Measurements from ENCODE around the gene PLA2G4A. TPM values are rescaled to one million over a fixed set of nuclear protein-coding genes. Genes with fewer than 3 reads are reported as not detected.

PLA2G4A gene
- total RNA-seq, 2 donors from 2014 or later = 5.8 to 8.2 TPM

- no peaks in the 10 kb centered on the region for H3K4me1 ChIP-seq
- H3K27me3 ChIP-seq = peaks cover 0 to 4% of the 10 kb centered on the region in 2 donors
- no peak overlapping the region for H3K4me3 ChIP-seq
- no peak for TF ChIP-seq CTCF (IDR thresholded peaks at IDR 0.05)
- no peaks in the 10 kb centered on the region for H3K9me3 ChIP-seq
- H3K36me3 ChIP-seq = no peaks in the 10 kb centered on the region
- DNase-seq (ENCODE audit: low spot score) = no peak
- H3K27ac ChIP-seq = no peak overlapping the region
Observed at GRCh38 chr1:187013582-187014200, 184.9 kb downstream of the PLA2G4A start.

- H3K36me3 ChIP-seq = no peaks in the 10 kb centered on the region
- DNase-seq (ENCODE audit: low spot score) = no peak
- no peaks in the 10 kb centered on the region for H3K4me1 ChIP-seq
- TF ChIP-seq CTCF (IDR thresholded peaks at IDR 0.05) = no peak
- no peaks in the 10 kb centered on the region for H3K27me3 ChIP-seq
- H3K4me3 ChIP-seq = no peak overlapping the region
- no peak overlapping the region for H3K27ac ChIP-seq
- H3K9me3 ChIP-seq = no peaks in the 10 kb centered on the region
Observed at GRCh38 chr1:187018291-187018690, 189.5 kb downstream of the PLA2G4A start.

GRCh38 chr1:187027253-187027652 is 198.5 kb downstream of the PLA2G4A start:
- no peak overlapping the region for H3K27ac ChIP-seq
- no peaks in the 10 kb centered on the region for H3K36me3 ChIP-seq
- H3K9me3 ChIP-seq = peaks cover 0 to 23% of the 10 kb centered on the region in 2 donors
- H3K4me1 ChIP-seq = no peaks in the 10 kb centered on the region
- TF ChIP-seq CTCF (IDR thresholded peaks at IDR 0.05) = no peak
- H3K4me3 ChIP-seq = no peak overlapping the region
- DNase-seq (ENCODE audit: low spot score) = no peak
- no peaks in the 10 kb centered on the region for H3K27me3 ChIP-seq

GRCh38 chr1:187032316-187032981 is 203.7 kb downstream of the PLA2G4A start:
- Histone ChIP-seq H3K9me3 (peaks cover 0 to 26% of the 10 kb centered on the region in 2 donors), H3K27me3 (no peaks in the 10 kb centered on the region), H3K4me1 (no peaks in the 10 kb centered on the region), H3K27ac (no peak overlapping the region), H3K36me3 (no peaks in the 10 kb centered on the region), H3K4me3 (no peak overlapping the region)
- TF ChIP-seq CTCF (IDR thresholded peaks at IDR 0.05) = no peak
- DNase-seq (ENCODE audit: low spot score) = no peak

GRCh38 chr1:187032982-187033692 is 204.4 kb downstream of the PLA2G4A start:
- DNase-seq (ENCODE audit: low spot score) = no peak
- Histone ChIP-seq H3K27ac (no peak overlapping the region), H3K4me1 (no peaks in the 10 kb centered on the region), H3K36me3 (no peaks in the 10 kb centered on the region), H3K9me3 (peaks cover 0 to 26% of the 10 kb centered on the region in 2 donors), H3K4me3 (no peak overlapping the region), H3K27me3 (no peaks in the 10 kb centered on the region)
- TF ChIP-seq CTCF (IDR thresholded peaks at IDR 0.05) = no peak
